HG02623 (cell line): ENCODE data around the gene TSEN34.
"Not testable (repeated sequence)": the region's sequence is repeated elsewhere in the genome, so short reads cannot be mapped to it uniquely, and the experiment has no call there.

Experiments used
- ATAC-seq: cut with Tn5 transposase; IDR thresholded peaks from one replicate; pipeline ENCODE4 v1.9.1; 2021; ENCODE audit warnings: moderate library complexity; ENCODE audit not compliant: unreplicated experiment

The TSEN34 gene

GRCh38 chr19:54160182-54160811 is 30.8 kb upstream of the TSEN34 start:
- ATAC-seq: no peak

GRCh38 chr19:54160854-54161253 is 30.3 kb upstream of the TSEN34 start:
- no peak for ATAC-seq

- no peak for ATAC-seq
Observed at GRCh38 chr19:54162241-54162805, 28.8 kb upstream of the TSEN34 start.

- no peak for ATAC-seq
Observed at GRCh38 chr19:54162884-54163283, 28.2 kb upstream of the TSEN34 start.

- no peak for ATAC-seq
Observed at GRCh38 chr19:54164369-54165068, 26.6 kb upstream of the TSEN34 start.

GRCh38 chr19:54165222-54165621 is 25.9 kb upstream of the TSEN34 start:
- ATAC-seq: no peak

- ATAC-seq: no peak
Observed at GRCh38 chr19:54168174-54168917, 22.8 kb upstream of the TSEN34 start.

- no peak for ATAC-seq
Observed at GRCh38 chr19:54169149-54169740, 21.9 kb upstream of the TSEN34 start.

- not testable (repeated sequence) for ATAC-seq
Observed at GRCh38 chr19:54171736-54172431, 19.2 kb upstream of the TSEN34 start.

GRCh38 chr19:54172471-54173358 is 18.4 kb upstream of the TSEN34 start, which contains the start of gene TMC4:
Gene TMC4, minus strand, starts transcription at chr19:54173160. Its CDS starts 43 bp downstream, at chr19:54173117.
- ATAC-seq: no peak

- ATAC-seq: no peak
Observed at GRCh38 chr19:54173359-54173699, 17.8 kb upstream of the TSEN34 start.

GRCh38 chr19:54173951-54174834 is 16.9 kb upstream of the TSEN34 start:
- ATAC-seq: no peak

GRCh38 chr19:54178581-54179261 is 12.4 kb upstream of the TSEN34 start:
- no peak for ATAC-seq

GRCh38 chr19:54179262-54179852 is 11.8 kb upstream of the TSEN34 start:
- no peak for ATAC-seq

- no peak for ATAC-seq
Observed at GRCh38 chr19:54179921-54180461, 11.1 kb upstream of the TSEN34 start.

GRCh38 chr19:54180691-54181091 is 10.4 kb upstream of the TSEN34 start:
- ATAC-seq: no peak

- ATAC-seq: not testable (repeated sequence)
Observed at GRCh38 chr19:54181894-54182293, 9.2 kb upstream of the TSEN34 start.
